K562 (cell line): ENCODE results near the gene OSCAR. TPM values are rescaled to one million over a fixed set of nuclear protein-coding genes. Genes with fewer than 3 reads are reported as not detected.

Experiments
- ATAC-seq: fragments of 200-7000 bp; cut with Tn5 transposase; 3 replicates; pipeline ENCODE4 v1.9.1; 2020; ENCODE audit warnings: moderate library complexity
- BruUV-seq: library from RNA; stranded (reverse); fragments of 400-500 nt; replicated peaks from 2 replicates; lab custom pipeline; 2021; lab: Mats Ljungman, UMichigan
- CTCF ChIA-PET: fragments of 300-600 bp; formaldehyde crosslinking; extraction: SDS; loops from one replicate; lab custom pipeline; 2021; ENCODE audit warnings: low intra/inter-chr PET ratio; lab: Yijun Ruan, JAX
- POLR2A ChIA-PET: fragments of 300-600, 350-650 bp; sonication (Branson Sonifier 250); formaldehyde crosslinking; extraction: SDS; loops from one replicate; lab custom pipeline; 2021; ENCODE audit warnings: antibody characterized with exemption, inconsistent platforms; lab: Yijun Ruan, JAX
- DNase-seq, 4 experiments: peaks; one replicate each; pipeline versions ENCODE4 v3.0.0 to v3.0.0-alpha.2; 2011 to 2018; ENCODE audit warnings: low spot score in 3 of 4, mixed read lengths in 3 of 4; ENCODE audit errors: extremely low read depth in 1 of 4
- FAIRE-seq: peaks from 2 replicates; lab custom pipeline; 2011; peaks lifted over from hg19 to GRCh38; lab: Jason Lieb, UNC
- H2AFZ ChIP-seq: 2 replicates; pipeline ENCODE4 v1.6.0; 2011; ENCODE audit warnings: low read depth, low read length, control low read depth, inconsistent platforms
- H3K27ac ChIP-seq: fragments of 200-600 bp; 3 replicates; pipeline ENCODE4 v1.8.0; 2011; ENCODE audit warnings: low read depth, mild to moderate bottlenecking, control low read depth, inconsistent platforms, low read length, moderate library complexity, mixed read lengths; ENCODE audit errors: extremely low read depth
- H3K27me3 ChIP-seq, 2 experiments: fragments of 300-600 bp in 1 of 2; 2 replicates in 1 of 2; 3 replicates in 1 of 2; pipeline versions ENCODE4 v1.6.0 to v1.8.0; 2011; ENCODE audit warnings: inconsistent platforms in 2 of 2, low read length in 2 of 2, mild to moderate bottlenecking in 1 of 2, mixed read lengths in 1 of 2, moderate library complexity in 1 of 2; ENCODE audit not compliant: control insufficient read depth in 2 of 2, insufficient read depth in 2 of 2
- H3K36me3 ChIP-seq: fragments of 300-600 bp; 3 replicates; pipeline ENCODE4 v1.8.0; 2011; ENCODE audit warnings: mild to moderate bottlenecking, low read length, inconsistent platforms; ENCODE audit not compliant: control insufficient read depth, insufficient read depth
- H3K4me1 ChIP-seq, 2 experiments: fragments of 200-600 bp in 1 of 2; replicated peaks in 1 of 2; 2 replicates in 1 of 2; 3 replicates in 1 of 2; pipeline versions ENCODE4 v1.5.1 to v1.8.0; 2011; ENCODE audit warnings: inconsistent platforms in 2 of 2, low read length in 2 of 2, mild to moderate bottlenecking in 1 of 2, mixed read lengths in 1 of 2, moderate library complexity in 1 of 2; ENCODE audit not compliant: control insufficient read depth in 2 of 2, insufficient read depth in 2 of 2
- H3K4me2 ChIP-seq: 2 replicates; pipeline ENCODE4 v1.6.1; 2011; ENCODE audit warnings: low read length, control low read depth, inconsistent platforms, mixed read lengths; ENCODE audit not compliant: insufficient read depth
- H3K4me3 ChIP-seq: fragments of 200-600 bp; sonication (generic), shearing (Covaris generic); 2 replicates; pipeline ENCODE4 v1.5.1; 2016; ENCODE audit warnings: control low read depth, inconsistent platforms
- H3K79me2 ChIP-seq: fragments of 200-600 bp; 3 replicates; pipeline ENCODE4 v1.8.0; 2011; ENCODE audit warnings: low read length, inconsistent platforms; ENCODE audit not compliant: control insufficient read depth, insufficient read depth
- H3K9ac ChIP-seq, 2 experiments: 2 replicates each; pipeline versions ENCODE4 v1.6.0 to v1.6.1; 2011; ENCODE audit warnings: low read depth in 2 of 2, low read length in 2 of 2, control low read depth in 1 of 2, inconsistent platforms in 1 of 2, mild to moderate bottlenecking in 1 of 2, mixed read lengths in 1 of 2; ENCODE audit not compliant: insufficient read depth in 1 of 2
- H3K9me1 ChIP-seq: one replicate; pipeline ENCODE4 v1.6.0; 2011; ENCODE audit warnings: inconsistent platforms, mild to moderate bottlenecking, low read length, moderate library complexity; ENCODE audit not compliant: control insufficient read depth, insufficient read depth
- H3K9me3 ChIP-seq: replicated peaks from 2 replicates; pipeline ENCODE4 v1.5.1; 2011; ENCODE audit warnings: low read depth, low read length, inconsistent platforms; ENCODE audit not compliant: control insufficient read depth, insufficient read depth
- H4K20me1 ChIP-seq: replicated peaks from 2 replicates; pipeline ENCODE4 v1.6.1; 2011; ENCODE audit warnings: low read length, inconsistent platforms, mixed read lengths; ENCODE audit not compliant: control insufficient read depth, insufficient read depth
- HMG20B ChIP-seq: fragments of 250-450 bp; sonication (Bioruptor Pico); IDR thresholded peaks from 2 replicates; pipeline ENCODE4 v1.5.0; 2021; ENCODE audit warnings: mild to moderate bottlenecking
- KDM1A ChIP-seq, 2 experiments: fragments of 450-650 bp; IDR thresholded peaks; 2 replicates each; pipeline ENCODE4 v1.6.1; 2016; ENCODE audit warnings: mild to moderate bottlenecking in 2 of 2
- KLF6 ChIP-seq: fragments of 250-450 bp; sonication (Bioruptor Pico); IDR thresholded peaks from 2 replicates; pipeline ENCODE4 v1.4.0; 2020; ENCODE audit warnings: mild to moderate bottlenecking, moderate library complexity, borderline replicate concordance
- MTA1 ChIP-seq: fragments of 450-650 bp; IDR thresholded peaks from 2 replicates; pipeline ENCODE4 v1.6.1; 2017; ENCODE audit warnings: borderline replicate concordance
- MYBL2 ChIP-seq, 2 experiments: fragments of 450-650 bp in 1 of 2; sonication (generic) in 1 of 2; formaldehyde crosslinking in 1 of 2; IDR thresholded peaks; 2 replicates each; pipeline versions ENCODE4 v1.6.1 to v1.8.1; 2017 to 2022; ENCODE audit warnings: borderline replicate concordance in 1 of 2, inconsistent platforms in 1 of 2, low read depth in 1 of 2, mild to moderate bottlenecking in 1 of 2, missing genetic modification reagents in 1 of 2, moderate library complexity in 1 of 2
- SRSF3 ChIP-seq: fragments of 200-400 bp; formaldehyde crosslinking; IDR thresholded peaks from 2 replicates; pipeline ENCODE4 v1.6.1; 2016; ENCODE audit warnings: mild to moderate bottlenecking, low read length, moderate library complexity; ENCODE audit not compliant: insufficient read depth
- ZNF134 ChIP-seq: fragments of 250-450 bp; sonication (Bioruptor Pico); conservative IDR thresholded peaks from 2 replicates; pipeline ENCODE4 v1.4.0; 2020
- WGBS: fragments of 100-300 bp; shearing (Covaris generic); methylation state at CpG from one replicate; pipeline ENCODE4 v1.1.6; 2016; ENCODE audit warnings: low coverage, mixed read lengths; ENCODE audit not compliant: insufficient coverage; ENCODE audit errors: missing lambda C conversion rate; 5-methylcytosine and 5-hydroxymethylcytosine counted together
- in situ Hi-C: fragments of 300-500 bp; cut with MboI; formaldehyde crosslinking; loops from 4 replicates; pipeline ENCODE4 v1.15.0; 2018; ENCODE audit warnings: inconsistent platforms, mixed read lengths
- intact Hi-C: fragments of 100-400 bp; cut with micrococcal nuclease; formaldehyde crosslinking; loops from 2 replicates; pipeline ENCODE4 v1.14.2; 2022
- polyA plus RNA-seq, 8 experiments: library from polyadenylated mRNA; depleted of rRNA in 4 of 8; stranded (reverse) in 5 of 8; unstranded in 3 of 8; fragments of >200 nt; fragmentation: Nextera tagmentation in 2 of 8; fragmentation: Illumina TruSeq in 1 of 8; extraction: Ambion mirVana in 2 of 8; extraction: Trizol in 1 of 8; gene quantifications; 2 replicates each; pipeline versions ENCODE4 v1.2.1 to v1.2.3, GENCODE V29; 2011 to 2014; ENCODE audit warnings: inconsistent platforms in 1 of 8, missing spikeins in 1 of 8
- total RNA-seq, 7 experiments: library from RNA; depleted of rRNA in 6 of 7; stranded (reverse); fragments of >200 nt in 6 of 7; fragmentation: Illumina TruSeq in 2 of 7; extraction: Trizol in 2 of 7; gene quantifications; 2 replicates each; pipeline versions ENCODE4 v1.2.1 to v1.2.3, GENCODE V29; 2011 to 2021; ENCODE audit warnings: low replicate concordance in 1 of 7
- TF ChIP-seq, protein P1 (sequence below): fragments of 450-650 bp; IDR thresholded peaks from 2 replicates; pipeline ENCODE4 v1.6.1; 2017; ENCODE audit warnings: mild to moderate bottlenecking, moderate library complexity
- TF ChIP-seq, protein P2 (sequence below): fragments of 450-650 bp; formaldehyde crosslinking; IDR thresholded peaks from 2 replicates; pipeline ENCODE4 v1.4.0; 2020; ENCODE audit warnings: mild to moderate bottlenecking, mixed read lengths

OSCAR gene
- total and polyA plus RNA-seq, 9 of the 15 experiments (the other 6 are each of a cell fraction or from before 2014, with no cell fraction given), result 0.09 to 0.62 (median 0.13) TPM; not detected in 5

DNA sequence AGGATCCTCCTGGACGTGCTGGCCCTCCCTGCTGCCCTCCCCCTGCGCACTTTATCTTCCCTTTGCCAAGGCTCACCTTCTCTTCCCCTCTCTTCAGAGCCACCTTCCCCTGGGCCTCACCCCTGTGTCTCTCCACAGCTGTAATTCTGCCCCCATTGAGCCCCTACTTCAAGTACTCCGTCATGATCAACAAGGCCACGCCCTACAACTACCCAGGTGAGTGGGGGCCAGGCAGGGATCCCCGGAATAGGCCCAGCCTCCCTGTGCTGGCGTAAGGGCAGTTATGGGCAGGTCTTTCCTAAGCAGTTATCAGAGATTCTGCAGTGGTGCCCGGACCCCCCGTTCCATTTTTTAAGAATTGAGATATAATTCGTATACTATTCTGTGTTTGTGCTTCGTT, 5.2 kb upstream of the OSCAR start:
- ATAC-seq, result no peak
- in situ Hi-C loops (no loop called here), intact Hi-C loops (no loop called here)
- Histone ChIP-seq H3K4me1 (peaks cover 0 to 31% of the 10 kb centered on the region in 2 experiments; a peak in 3 of 5 replicates), H4K20me1 (peaks cover 3% of the 10 kb centered on the region; the same call in 1 of the 2 replicates), H2AFZ (no peak overlapping the region), H3K27me3 (no peaks in the 10 kb centered on the region), H3K4me3 (no peak overlapping the region), H3K79me2 (peaks cover 24% of the 10 kb centered on the region), H3K9ac (no peak overlapping the region), H3K36me3 (peaks cover 63% of the 10 kb centered on the region; the same call in 2 of the 3 replicates), H3K4me2 (no peak overlapping the region), H3K9me3 (no peaks in the 10 kb centered on the region), H3K9me1 (no peaks in the 10 kb centered on the region), H3K27ac (no peak overlapping the region)
- peak in 2 of 4 experiments; percentile 5 to 13 for DNase-seq
- TF ChIP-seq KLF6 (CRISPR knock-in tag), result no peak
- TF ChIP-seq MYBL2 (IDR thresholded peaks at IDR 0.05; ENCODE audit: low read depth), result no peak
- TF ChIP-seq MYBL2 (CRISPR knock-in tag; IDR thresholded peaks at IDR 0.05; ENCODE audit: borderline replicate concordance), result no peak
- TF ChIP-seq KDM1A (IDR thresholded peaks at IDR 0.05), result no peak
- TF ChIP-seq, protein P1, sequence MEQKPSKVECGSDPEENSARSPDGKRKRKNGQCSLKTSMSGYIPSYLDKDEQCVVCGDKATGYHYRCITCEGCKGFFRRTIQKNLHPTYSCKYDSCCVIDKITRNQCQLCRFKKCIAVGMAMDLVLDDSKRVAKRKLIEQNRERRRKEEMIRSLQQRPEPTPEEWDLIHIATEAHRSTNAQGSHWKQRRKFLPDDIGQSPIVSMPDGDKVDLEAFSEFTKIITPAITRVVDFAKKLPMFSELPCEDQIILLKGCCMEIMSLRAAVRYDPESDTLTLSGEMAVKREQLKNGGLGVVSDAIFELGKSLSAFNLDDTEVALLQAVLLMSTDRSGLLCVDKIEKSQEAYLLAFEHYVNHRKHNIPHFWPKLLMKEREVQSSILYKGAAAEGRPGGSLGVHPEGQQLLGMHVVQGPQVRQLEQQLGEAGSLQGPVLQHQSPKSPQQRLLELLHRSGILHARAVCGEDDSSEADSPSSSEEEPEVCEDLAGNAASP, result no peak
- TF ChIP-seq HMG20B (CRISPR knock-in tag), result no peak
- TF ChIP-seq MTA1, result no peak
- TF ChIP-seq SRSF3, result no peak
- TF ChIP-seq, protein P2, sequence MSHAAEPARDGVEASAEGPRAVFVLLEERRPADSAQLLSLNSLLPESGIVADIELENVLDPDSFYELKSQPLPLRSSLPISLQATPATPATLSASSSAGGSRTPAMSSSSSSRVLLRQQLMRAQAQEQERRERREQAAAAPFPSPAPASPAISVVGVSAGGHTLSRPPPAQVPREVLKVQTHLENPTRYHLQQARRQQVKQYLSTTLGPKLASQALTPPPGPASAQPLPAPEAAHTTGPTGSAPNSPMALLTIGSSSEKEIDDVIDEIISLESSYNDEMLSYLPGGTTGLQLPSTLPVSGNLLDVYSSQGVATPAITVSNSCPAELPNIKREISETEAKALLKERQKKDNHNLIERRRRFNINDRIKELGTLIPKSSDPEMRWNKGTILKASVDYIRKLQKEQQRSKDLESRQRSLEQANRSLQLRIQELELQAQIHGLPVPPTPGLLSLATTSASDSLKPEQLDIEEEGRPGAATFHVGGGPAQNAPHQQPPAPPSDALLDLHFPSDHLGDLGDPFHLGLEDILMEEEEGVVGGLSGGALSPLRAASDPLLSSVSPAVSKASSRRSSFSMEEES (CRISPR knock-in tag), result no peak
- no peak for TF ChIP-seq ZNF134 (CRISPR knock-in tag)
- WGBS, result 87% methylated on average over 10 of the region's 10 CpGs
- POLR2A ChIA-PET, result no interaction called here
- no peak for FAIRE-seq
- CTCF ChIA-PET, result no interaction called here
- no TSS peak for BruUV-seq
